GM12878 (cell line): ENCODE results near the gene NOL4L. TPM values are rescaled to one million over a fixed set of nuclear protein-coding genes. Genes with fewer than 3 reads are reported as not detected.

Source experiments
- ATF2 ChIP-seq: IDR thresholded peaks from 2 replicates; pipeline ENCODE4 v1.6.1; 2012; ENCODE audit warnings: low read length, inconsistent platforms
- BCLAF1 ChIP-seq: fragments of 450-650 bp; IDR thresholded peaks from 2 replicates; pipeline ENCODE4 v1.6.1; 2017; ENCODE audit warnings: antibody characterized with exemption, mild to moderate bottlenecking, moderate library complexity
- CEBPZ ChIP-seq: fragments of 150-350 bp; IDR thresholded peaks from 2 replicates; pipeline ENCODE4 v1.6.1; 2016; ENCODE audit warnings: low read depth, low read length
- JUND ChIP-seq: IDR thresholded peaks from 2 replicates; pipeline ENCODE4 v1.6.1; 2012; ENCODE audit warnings: low read depth, mild to moderate bottlenecking, low read length, improper control_type of control experiment, moderate library complexity
- POLR2AphosphoS5 ChIP-seq: IDR thresholded peaks from 2 replicates; pipeline ENCODE4 v1.6.1; 2011; ENCODE audit warnings: mild to moderate bottlenecking, low read length, inconsistent platforms
- SMAD5 ChIP-seq: IDR thresholded peaks from 2 replicates; pipeline ENCODE4 v1.6.1; 2016; ENCODE audit warnings: antibody characterized with exemption, low read depth
- SP1 ChIP-seq: IDR thresholded peaks from one replicate; pipeline ENCODE4 v1.6.1; 2011; ENCODE audit warnings: low read depth, low read length
- WRNIP1 ChIP-seq: IDR thresholded peaks from 2 replicates; pipeline ENCODE4 v1.6.1; 2011; ENCODE audit warnings: low read depth, low read length, improper control_type of control experiment, borderline replicate concordance
- polyA plus RNA-seq, 11 experiments: library from polyadenylated mRNA; depleted of rRNA in 4 of 11; unstranded in 6 of 11; stranded (reverse) in 5 of 11; fragments of >200 nt; fragmentation: Nextera tagmentation in 4 of 11; fragmentation: Illumina TruSeq in 1 of 11; extraction: Ambion mirVana in 4 of 11; extraction: Trizol in 1 of 11; gene quantifications; 1 replicate in 1 of 11; 2 replicates in 10 of 11; pipeline versions ENCODE4 v1.2.1 to v1.2.3, GENCODE V29; 2011 to 2016; ENCODE audit warnings: inconsistent platforms in 2 of 11, missing spikeins in 2 of 11, low read depth in 1 of 11
- total RNA-seq, 4 experiments: library from RNA; depleted of rRNA in 3 of 4; stranded (reverse); fragments of >200 nt in 3 of 4; fragmentation: Illumina TruSeq in 1 of 4; extraction: Trizol in 1 of 4; gene quantifications; 2 replicates each; pipeline versions ENCODE4 v1.2.1 to v1.2.3, GENCODE V29; 2013 to 2021
- TF ChIP-seq, protein P1 (sequence below): IDR thresholded peaks from 2 replicates; pipeline ENCODE4 v1.6.1; 2012; ENCODE audit warnings: low read depth, low read length, improper control_type of control experiment

The NOL4L gene
- total and polyA plus RNA-seq, 10 of the 15 experiments (the other 5 are each of a cell fraction or from before 2014, with no cell fraction given), result 2.3 to 24.0 (median 8.0) TPM

GRCh38 chr20:32556312-32557184 lies 28.6 kb downstream of the NOL4L start (continued):
- TF ChIP-seq WRNIP1 (no peak), SP1 (no peak), BCLAF1 (no peak), POLR2AphosphoS5 (no peak), ATF2 (no peak), SMAD5 (no peak), CEBPZ (no peak), JUND (no peak)
- TF ChIP-seq, protein P1, sequence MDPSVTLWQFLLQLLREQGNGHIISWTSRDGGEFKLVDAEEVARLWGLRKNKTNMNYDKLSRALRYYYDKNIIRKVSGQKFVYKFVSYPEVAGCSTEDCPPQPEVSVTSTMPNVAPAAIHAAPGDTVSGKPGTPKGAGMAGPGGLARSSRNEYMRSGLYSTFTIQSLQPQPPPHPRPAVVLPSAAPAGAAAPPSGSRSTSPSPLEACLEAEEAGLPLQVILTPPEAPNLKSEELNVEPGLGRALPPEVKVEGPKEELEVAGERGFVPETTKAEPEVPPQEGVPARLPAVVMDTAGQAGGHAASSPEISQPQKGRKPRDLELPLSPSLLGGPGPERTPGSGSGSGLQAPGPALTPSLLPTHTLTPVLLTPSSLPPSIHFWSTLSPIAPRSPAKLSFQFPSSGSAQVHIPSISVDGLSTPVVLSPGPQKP, result no peak
